ENCODE results near the gene AMFR. TPM values are rescaled to one million over a fixed set of nuclear protein-coding genes. Genes with fewer than 3 reads are reported as not detected.
A peak's percentile ranks its signal among the peaks of the same experiment; 100 is the strongest.

Gene AMFR
- total RNA-seq: 10 to 100 TPM; 74.0 to 83.0 TPM
- 10 to 100 TPM; 24.2 to 38.4 (median 36.2) TPM for polyA plus RNA-seq
- 71.3 to 123 (median 80.5) reads per million in 6 experiments for total RNA-seq

GRCh38 chr16:56425439-56425832 is at the start of gene AMFR:
TSS of gene AMFR (minus strand) at chr16:56425545. CDS start at chr16:56425327, 218 bp downstream.
- Mint-ChIP-seq H3K9me3 (no peaks in the 10 kb centered on the region), H3K36me3 (peaks cover 0 to 4% (median 2%) of the 10 kb centered on the region in 3 donors), H3K27me3 (no peaks in the 10 kb centered on the region), H3K4me3 (peak within 1 kb of the TSS; percentile 90 to 98 (median 97)), H3K4me1 (peaks cover 26 to 41% (median 38%) of the 10 kb centered on the region in 4 donors), H3K27ac (peak within 1 kb of the TSS; percentile 81 to 96 (median 92))
- DNase-seq (peak; percentile 44 to 76 (median 68)), ATAC-seq (peak; percentile 92 to 94)
- POLR2A ChIA-PET: interaction anchor here (0.7 kb wide), 1 partner anchor 76 kb away, joined by 4 read pairs; no protein-coding TSS in a partner anchor

- no peak for DNase-seq
- Mint-ChIP-seq H3K9me3 (no peaks in the 10 kb centered on the region), H3K27me3 (no peaks in the 10 kb centered on the region), H3K4me3 (no peak overlapping the region), H3K4me1 (no peaks in the 10 kb centered on the region), H3K36me3 (peaks cover 7 to 96% (median 37%) of the 10 kb centered on the region in 3 donors), H3K27ac (peak overlapping the region in 2 of 10 donors; percentile 47 to 67)
- POLR2A ChIA-PET: interaction anchor here (0.9 to 1.4 kb wide), 2 partner anchors 9 to 19 kb away, joined by 3 to 6 read pairs; partner anchors contain the start of genes NUDT21 and OGFOD1
- ATAC-seq: no peak
Observed at GRCh38 chr16:56470666-56471065, 45.3 kb upstream of the AMFR start.

DNA sequence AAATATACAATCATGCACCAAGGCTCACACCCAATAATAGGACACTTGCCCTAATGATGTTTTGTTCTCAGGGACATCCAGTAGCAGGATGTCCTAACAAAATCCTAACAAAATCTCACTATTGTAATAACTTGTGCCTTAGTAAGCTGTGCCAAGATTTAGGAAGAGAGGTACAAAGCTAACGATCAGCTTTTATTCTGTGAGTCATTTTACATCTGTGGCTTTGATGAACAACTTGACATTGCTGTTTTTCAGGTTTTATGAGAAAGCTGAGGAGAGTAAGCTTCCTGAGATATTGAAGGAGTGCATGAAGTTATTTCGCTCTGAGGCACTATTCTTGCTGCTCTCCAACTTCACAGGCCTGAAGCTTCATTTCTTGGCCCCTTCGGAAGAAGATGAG is 44.9 kb upstream of the AMFR start:
- peaks cover 7 to 96% (median 37%) of the 10 kb centered on the region in 3 donors for H3K36me3 Mint-ChIP-seq
- POLR2A ChIA-PET: interaction anchor here (1.4 kb wide), 1 partner anchor 19 kb away, joined by 6 read pairs; the partner anchor contains the start of genes NUDT21 and OGFOD1
- no peaks in the 10 kb centered on the region for H3K9me3 Mint-ChIP-seq

DNA sequence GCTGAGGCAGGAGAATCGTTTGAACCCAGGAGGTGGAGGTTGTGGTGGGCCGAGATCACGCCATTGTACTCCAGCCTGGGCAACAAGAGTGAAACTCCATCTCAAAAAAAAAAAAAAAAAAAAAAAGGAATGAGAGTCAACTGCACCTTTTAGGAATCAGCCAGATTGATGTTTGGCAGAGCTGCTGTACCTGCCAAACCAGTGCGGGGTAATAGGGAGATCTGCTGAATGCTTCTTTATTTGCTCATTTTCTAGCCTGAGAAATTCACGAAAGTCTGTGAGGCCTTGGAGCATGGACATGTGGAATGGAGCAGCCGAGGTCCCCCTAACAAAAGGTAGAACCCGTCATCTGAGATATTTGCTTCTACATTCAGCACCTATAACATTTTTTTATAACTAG is 44.4 kb upstream of the AMFR start:
- H3K27ac Mint-ChIP-seq: peak overlapping the region in 2 of 10 donors; percentile 58 to 67
- ATAC-seq (no peak), DNase-seq (no peak)
- no peaks in the 10 kb centered on the region for H3K4me1 Mint-ChIP-seq
- H3K9me3 Mint-ChIP-seq: no peaks in the 10 kb centered on the region
- POLR2A ChIA-PET: no interaction called here
- H3K36me3 Mint-ChIP-seq: peaks cover 7 to 94% (median 34%) of the 10 kb centered on the region in 3 donors
- H3K4me3 Mint-ChIP-seq: no peak overlapping the region
- H3K27me3 Mint-ChIP-seq: no peaks in the 10 kb centered on the region

More for the DNA sequence above, 44.9 kb upstream of the AMFR start:
- DNase-seq (no peak), ATAC-seq (no peak)
- Mint-ChIP-seq H3K4me1 (no peaks in the 10 kb centered on the region), H3K4me3 (no peak overlapping the region), H3K27ac (peak overlapping the region in 3 of 10 donors; percentile 47 to 67 (median 58)), H3K27me3 (no peaks in the 10 kb centered on the region)

DNA sequence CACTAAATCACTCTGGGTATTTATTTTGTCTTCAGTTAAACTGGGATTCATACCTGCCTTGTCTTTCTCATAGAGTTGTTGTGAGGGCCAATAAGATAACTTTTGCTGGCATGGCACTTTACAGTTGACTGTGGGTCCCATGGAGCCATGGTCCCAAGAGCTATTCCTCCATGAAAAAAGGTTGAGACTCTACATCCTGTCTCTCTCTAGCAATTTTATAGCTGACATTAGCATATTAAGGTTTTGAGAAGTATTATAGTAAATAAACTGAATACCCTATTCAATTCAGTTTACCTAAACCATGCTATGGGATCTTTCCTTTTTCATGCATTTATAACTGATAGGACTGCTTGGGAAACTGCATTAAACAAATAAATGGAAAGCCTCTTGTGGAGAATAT is 43.5 kb upstream of the AMFR start:
- Mint-ChIP-seq H3K27me3 (no peaks in the 10 kb centered on the region), H3K9me3 (no peaks in the 10 kb centered on the region), H3K27ac (peak overlapping the region in 2 of 10 donors; percentile 44 to 67), H3K36me3 (peaks cover 7 to 95% (median 41%) of the 10 kb centered on the region in 3 donors), H3K4me1 (peaks cover 0 to 4% (median 2%) of the 10 kb centered on the region in 4 donors), H3K4me3 (no peak overlapping the region)
- DNase-seq: no peak
- POLR2A ChIA-PET: no interaction called here
- no peak for ATAC-seq

- peaks cover 7 to 97% (median 36%) of the 10 kb centered on the region in 3 donors for H3K36me3 Mint-ChIP-seq
- ATAC-seq (no peak), DNase-seq (no peak)
- POLR2A ChIA-PET: no interaction called here
- no peaks in the 10 kb centered on the region for H3K27me3 Mint-ChIP-seq
- no peaks in the 10 kb centered on the region for H3K9me3 Mint-ChIP-seq
- H3K4me3 Mint-ChIP-seq: no peak overlapping the region
- peak overlapping the region in 4 of 10 donors; percentile 22 to 67 (median 56) for H3K27ac Mint-ChIP-seq
- H3K4me1 Mint-ChIP-seq: peaks cover 0 to 5% (median 3%) of the 10 kb centered on the region in 4 donors
Observed at GRCh38 chr16:56466344-56466743, 41.0 kb upstream of the AMFR start.

- H3K27me3 Mint-ChIP-seq: no peaks in the 10 kb centered on the region
- H3K4me3 Mint-ChIP-seq: no peak overlapping the region
- H3K36me3 Mint-ChIP-seq: peaks cover 0 to 92% (median 27%) of the 10 kb centered on the region in 3 donors
- no peak overlapping the region for H3K27ac Mint-ChIP-seq
- POLR2A ChIA-PET: no interaction called here
- H3K9me3 Mint-ChIP-seq: no peaks in the 10 kb centered on the region
- H3K4me1 Mint-ChIP-seq: peaks cover 0 to 7% (median 3%) of the 10 kb centered on the region in 4 donors
- ATAC-seq: no peak
- no peak for DNase-seq
Observed at GRCh38 chr16:56463153-56463552, 37.8 kb upstream of the AMFR start.

DNA sequence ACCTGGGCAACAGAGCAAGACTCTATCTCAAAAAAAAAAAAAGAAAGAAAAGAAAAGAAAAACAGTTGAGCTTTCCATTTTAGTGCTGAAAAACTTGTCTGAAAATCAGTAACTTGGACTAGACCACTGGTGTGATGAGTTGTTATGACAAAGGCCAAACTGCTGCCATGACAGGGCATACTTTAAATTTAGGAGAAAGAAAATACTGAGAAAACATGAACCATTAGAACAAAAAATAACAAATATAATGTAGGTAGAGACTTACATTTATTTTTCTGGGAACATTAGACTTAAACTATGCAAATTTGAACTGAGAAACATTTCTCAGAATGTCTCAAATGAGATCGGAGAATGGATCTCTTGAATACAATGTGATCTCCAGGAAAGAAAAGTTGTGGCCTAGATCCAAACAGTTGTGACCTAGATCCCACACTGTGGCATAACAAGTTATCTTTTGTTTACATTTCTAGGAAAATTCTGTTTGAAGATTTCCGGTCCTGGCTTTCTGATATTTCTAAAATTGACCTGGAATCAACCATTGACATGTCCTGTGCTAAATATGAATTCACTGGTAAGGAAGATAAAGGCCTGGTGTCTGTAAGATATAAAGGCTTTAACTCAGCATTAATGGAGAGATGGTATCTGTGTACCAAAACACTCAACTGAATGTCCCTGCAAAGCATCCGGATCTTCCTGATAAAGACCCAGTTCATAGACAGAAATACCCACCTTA is 36.9 kb upstream of the AMFR start:
- peak overlapping the region in 4 of 10 donors; percentile 2 to 59 (median 32) for H3K27ac Mint-ChIP-seq
- H3K4me1 Mint-ChIP-seq: peaks cover 0 to 11% (median 3%) of the 10 kb centered on the region in 4 donors
- H3K27me3 Mint-ChIP-seq: no peaks in the 10 kb centered on the region
- no peak overlapping the region for H3K4me3 Mint-ChIP-seq
- H3K9me3 Mint-ChIP-seq: no peaks in the 10 kb centered on the region
- peaks cover 0 to 92% (median 25%) of the 10 kb centered on the region in 3 donors for H3K36me3 Mint-ChIP-seq
- ATAC-seq (no peak), DNase-seq (no peak)
- POLR2A ChIA-PET: no interaction called here

- DNase-seq (no peak), ATAC-seq (no peak)
- Mint-ChIP-seq H3K27me3 (no peaks in the 10 kb centered on the region), H3K9me3 (no peaks in the 10 kb centered on the region), H3K27ac (no peak overlapping the region), H3K4me1 (peaks cover 0 to 25% (median 8%) of the 10 kb centered on the region in 4 donors), H3K4me3 (no peak overlapping the region), H3K36me3 (peaks cover 5 to 94% (median 21%) of the 10 kb centered on the region in 3 donors)
- POLR2A ChIA-PET: interaction anchor here (1.4 kb wide), 1 partner anchor 9 kb away, joined by 6 read pairs; the partner anchor contains the start of genes NUDT21 and OGFOD1
Observed at GRCh38 chr16:56460101-56460500, 34.8 kb upstream of the AMFR start.

DNA sequence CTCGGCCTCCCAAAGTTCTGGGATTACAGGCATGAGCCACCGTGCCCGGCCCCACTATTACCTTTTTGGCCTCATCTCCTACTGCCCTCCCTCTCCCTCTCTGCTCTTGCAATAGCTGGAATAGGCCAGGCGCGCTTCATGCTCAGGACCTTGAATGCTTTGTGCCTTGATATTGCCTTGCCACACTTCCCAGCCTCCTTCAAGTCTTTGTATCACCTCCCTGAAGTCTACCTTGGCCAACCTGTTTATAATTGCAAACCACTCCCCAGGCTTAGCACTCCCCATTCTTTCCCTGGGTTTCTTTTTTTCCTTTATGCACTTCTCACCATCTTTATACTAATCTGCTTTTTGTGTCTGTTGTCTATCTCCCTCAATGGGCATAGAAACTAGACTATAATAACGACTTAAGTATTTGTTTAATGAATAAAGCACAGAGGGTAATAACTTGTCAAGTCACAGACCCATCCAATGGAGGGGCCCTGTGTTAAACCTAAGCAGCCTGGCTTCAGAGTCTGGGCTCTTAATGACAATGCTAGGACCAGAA is 32.7 kb upstream of the AMFR start:
- no peak overlapping the region for H3K27ac Mint-ChIP-seq
- POLR2A ChIA-PET: no interaction called here
- ATAC-seq (no peak), DNase-seq (no peak)
- H3K4me3 Mint-ChIP-seq: no peak overlapping the region
- H3K36me3 Mint-ChIP-seq: peaks cover 9 to 91% (median 20%) of the 10 kb centered on the region in 3 donors
- no peaks in the 10 kb centered on the region for H3K27me3 Mint-ChIP-seq
- no peaks in the 10 kb centered on the region for H3K9me3 Mint-ChIP-seq
- H3K4me1 Mint-ChIP-seq: peaks cover 7 to 29% (median 11%) of the 10 kb centered on the region in 4 donors

DNA sequence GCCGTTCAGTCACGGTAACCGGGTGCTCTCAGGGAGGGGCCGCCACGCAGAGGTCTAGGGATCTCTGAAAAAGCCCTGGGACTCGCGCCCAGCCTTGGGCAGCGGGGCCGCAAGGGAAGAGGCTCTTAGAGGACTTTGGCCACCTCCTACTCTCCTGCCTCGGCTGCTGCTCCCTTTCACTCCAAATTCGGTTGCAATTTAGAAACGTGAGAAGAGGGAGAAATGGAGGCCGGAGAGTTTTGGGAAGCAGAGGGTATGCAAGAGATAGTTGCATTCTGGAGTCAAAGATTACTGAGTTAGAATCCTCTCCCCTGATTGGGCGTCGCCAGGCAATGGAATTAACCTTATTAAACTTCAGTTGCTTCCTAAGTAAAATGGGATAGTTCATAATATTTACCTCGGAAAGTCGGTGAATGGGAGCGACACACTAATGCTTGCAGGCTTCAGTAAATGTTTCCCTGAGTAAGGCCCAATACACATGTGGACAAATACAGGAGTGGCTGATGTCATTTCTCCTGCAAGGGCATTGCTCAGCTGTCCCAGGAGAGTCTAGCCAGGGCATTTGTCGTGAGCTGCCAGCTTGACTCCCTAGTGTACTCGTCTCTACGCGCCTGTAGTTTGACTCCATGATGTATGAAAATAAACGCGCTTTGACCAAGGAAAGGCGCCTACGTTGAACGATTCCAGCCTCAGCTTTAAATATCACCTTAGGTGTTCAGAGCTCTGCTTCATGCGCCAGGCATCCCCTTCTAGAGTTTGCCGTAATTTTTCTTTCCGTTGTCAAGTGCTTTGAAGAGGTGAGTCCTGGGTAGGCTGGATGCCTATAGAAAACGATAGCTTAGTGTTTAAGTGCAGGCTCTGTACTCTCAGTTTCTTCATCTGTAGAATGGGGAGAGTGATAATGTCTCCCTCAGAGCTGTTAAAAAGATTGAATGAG is 26.7 kb upstream of the AMFR start:
- Mint-ChIP-seq H3K27me3 (no peaks in the 10 kb centered on the region), H3K27ac (peak overlapping the region; percentile 95 to 99 (median 97)), H3K36me3 (peaks cover 9 to 45% (median 15%) of the 10 kb centered on the region in 3 donors), H3K4me1 (peaks cover 29 to 76% (median 61%) of the 10 kb centered on the region in 4 donors), H3K9me3 (no peaks in the 10 kb centered on the region), H3K4me3 (peak overlapping the region; percentile 89 to 100 (median 99))
- DNase-seq (no peak), ATAC-seq (peak; percentile 34 to 50)
- POLR2A ChIA-PET: interaction anchor here (0.6 to 1.8 kb wide), 12 partner anchors 8 to 276 kb away, joined by 3 to 7 read pairs (median 4); partner anchors contain the start of gene BBS2

Measured in naive thymus-derived CD8-positive, alpha-beta T cell (primary cell).